Stimulated activated CD8-positive, alpha-beta memory T cell treated with anti-CD3 and anti-CD28 coated beads, Interleukin-7, amount 100 ng/mL, for 1 hour (primary cell): ENCODE results near the gene TXNL4A.

ENCODE experiments used
- DNase-seq, 2 donors: peaks; one replicate each; pipeline ENCODE4 v3.0.0-alpha.2; 2020; ENCODE audit warnings: low read depth in 2 of 2

The TXNL4A gene

GRCh38 chr18:79949697-79950487, 38.5 kb downstream of the TXNL4A start:
- DNase-seq, result no peak

GRCh38 chr18:79948719-79949411, 39.5 kb downstream of the TXNL4A start:
- no peak for DNase-seq

- DNase-seq, result no peak
Observed at GRCh38 chr18:79947881-79948610, 40.3 kb downstream of the TXNL4A start.

GRCh38 chr18:79947054-79947755, 41.2 kb downstream of the TXNL4A start:
- DNase-seq, result no peak

- no peak for DNase-seq
Observed at GRCh38 chr18:79945118-79946042, 43.0 kb downstream of the TXNL4A start.

GRCh38 chr18:79944746-79945117, 43.6 kb downstream of the TXNL4A start:
- no peak for DNase-seq

- no peak for DNase-seq
Observed at GRCh38 chr18:79944126-79944731, 44.1 kb downstream of the TXNL4A start.

GRCh38 chr18:79943608-79944125, 44.7 kb downstream of the TXNL4A start:
- no peak for DNase-seq

GRCh38 chr18:79942786-79943607, 45.4 kb downstream of the TXNL4A start:
- DNase-seq, result no peak

- DNase-seq, result no peak
Observed at GRCh38 chr18:79942211-79942610, 46.2 kb downstream of the TXNL4A start.

- DNase-seq, result no peak
Observed at GRCh38 chr18:79941473-79942119, 46.8 kb downstream of the TXNL4A start.

- no peak for DNase-seq
Observed at GRCh38 chr18:79940814-79941472, 47.4 kb downstream of the TXNL4A start.

- DNase-seq, result no peak
Observed at GRCh38 chr18:79940126-79940813, 48.1 kb downstream of the TXNL4A start.

GRCh38 chr18:79939096-79939495, 49.3 kb downstream of the TXNL4A start:
- DNase-seq, result no peak

- no peak for DNase-seq
Observed at GRCh38 chr18:79938196-79938595, 50.2 kb downstream of the TXNL4A start.

- DNase-seq, result no peak
Observed at GRCh38 chr18:79937103-79937860, 51.1 kb downstream of the TXNL4A start.

- no peak for DNase-seq
Observed at GRCh38 chr18:79936641-79937040, 51.7 kb downstream of the TXNL4A start.
